Activated CD8-positive, alpha-beta memory T cell treated with anti-CD3 and anti-CD28 coated beads, Interleukin-2, amount 10 ng/mL, durations not matched to agents 7 days and 5 days (primary cell): ENCODE measurements around the gene DDX23. TPM values are rescaled to one million over a fixed set of nuclear protein-coding genes. Genes with fewer than 3 reads are reported as not detected.

ENCODE experiments used
- ATAC-seq: fragments of 150-1000 bp; cut with Tn5 transposase; one replicate; pipeline ENCODE4 v1.10.0; 2021; ENCODE audit warnings: moderate library complexity
- CTCF ChIA-PET: fragments of 350-600 bp; sonication (Branson Sonifier 250); formaldehyde crosslinking; loops from one replicate; lab custom pipeline; 2021; ENCODE audit warnings: antibody characterized with exemption; lab: Charles Lee
- DNase-seq: peaks from one replicate; pipeline ENCODE4 v3.0.0-alpha.2; 2020
- H3K27ac Mint-ChIP-seq: one replicate; pipeline ENCODE4 v1.8.0; 2021; ENCODE audit warnings: mild to moderate bottlenecking, mixed read lengths
- H3K27me3 Mint-ChIP-seq: one replicate; pipeline ENCODE4 v1.8.0; 2021; ENCODE audit warnings: mixed read lengths
- H3K36me3 Mint-ChIP-seq: one replicate; pipeline ENCODE4 v1.8.0; 2021; ENCODE audit warnings: mild to moderate bottlenecking, mixed read lengths
- H3K4me1 Mint-ChIP-seq: one replicate; pipeline ENCODE4 v1.8.0; 2021; ENCODE audit warnings: mixed read lengths
- H3K4me3 Mint-ChIP-seq: one replicate; pipeline ENCODE4 v1.8.0; 2021; ENCODE audit warnings: mild to moderate bottlenecking, moderate library complexity, mixed read lengths
- H3K9me3 Mint-ChIP-seq: one replicate; pipeline ENCODE4 v1.8.0; 2022; ENCODE audit warnings: low read depth, mixed read lengths
- total RNA-seq, 2 experiments: library from RNA; stranded (reverse); gene quantifications; one replicate each; pipeline ENCODE4 v1.2.3, GENCODE V29; 2021

The DDX23 gene
- total RNA-seq, 2 experiments from 2014 or later, result 146 to 157 TPM

DNA sequence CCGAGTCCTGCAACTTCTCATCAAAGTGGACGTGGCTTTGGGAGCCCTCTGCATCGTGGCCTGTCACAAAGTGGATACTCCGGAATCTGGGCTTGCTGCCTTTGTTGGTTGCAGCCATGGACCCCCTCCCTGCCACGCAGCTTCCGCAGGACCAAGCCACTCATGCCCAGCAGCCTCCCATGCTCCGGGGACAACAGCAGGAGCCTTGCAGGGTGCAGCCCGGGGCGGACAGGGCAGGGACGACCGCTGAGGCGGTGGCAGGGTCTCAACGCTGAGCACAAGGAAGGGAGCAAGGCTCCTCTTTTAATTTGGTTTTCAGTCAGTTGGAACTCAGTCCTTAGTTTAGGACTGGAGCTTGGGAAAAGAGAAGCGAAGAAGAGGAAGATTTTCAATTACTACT, 51.0 kb downstream of the DDX23 start:
- Mint-ChIP-seq H3K4me3 (no peak overlapping the region), H3K36me3 (no peaks in the 10 kb centered on the region), H3K27ac (no peak overlapping the region), H3K27me3 (no peaks in the 10 kb centered on the region), H3K4me1 (peaks cover 24% of the 10 kb centered on the region), H3K9me3 (no peaks in the 10 kb centered on the region)
- ATAC-seq, result no peak
- CTCF ChIA-PET, result interaction anchor here (1.4 kb wide), 1 partner anchor 47 kb away, joined by 3 read pairs; no protein-coding TSS in a partner anchor
- DNase-seq, result no peak

- Mint-ChIP-seq H3K4me1 (peaks cover 26% of the 10 kb centered on the region), H3K9me3 (no peaks in the 10 kb centered on the region), H3K27me3 (no peaks in the 10 kb centered on the region), H3K36me3 (no peaks in the 10 kb centered on the region), H3K27ac (no peak overlapping the region), H3K4me3 (no peak overlapping the region)
- ATAC-seq (no peak), DNase-seq (no peak)
- CTCF ChIA-PET, result no interaction called here
Observed at GRCh38 chr12:48800457-48800856, 51.5 kb downstream of the DDX23 start.

DNA sequence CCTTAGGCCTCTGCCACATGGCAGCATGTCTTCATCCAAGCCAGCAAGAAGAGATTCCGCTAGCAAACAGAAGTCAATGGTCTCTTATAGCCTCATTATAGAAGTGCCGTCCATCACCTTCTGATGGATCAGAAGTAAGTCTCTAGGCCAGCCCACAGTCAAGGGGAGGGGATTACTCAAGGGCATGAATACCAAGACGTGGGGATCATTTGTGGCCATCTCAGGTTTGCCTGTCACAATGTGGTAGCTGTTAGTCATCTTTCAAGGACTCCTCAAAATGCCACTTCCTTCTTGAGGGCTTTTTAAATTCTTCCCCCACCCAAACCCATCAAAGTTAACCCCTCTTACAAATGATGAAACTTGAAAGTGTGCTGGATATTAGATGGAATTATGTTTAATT, 55.0 kb downstream of the DDX23 start:
- ATAC-seq, result peak; percentile 75
- CTCF ChIA-PET, result interaction anchor here (1.1 to 11.4 kb wide), 13 partner anchors 10 to 255 kb away, joined by 3 to 286 read pairs (median 4); no protein-coding TSS in a partner anchor

GRCh38 chr12:48795550-48796455, 56.2 kb downstream of the DDX23 start:
- CTCF ChIA-PET, result interaction anchor here (0.6 to 11.4 kb wide), 23 partner anchors 9 to 440 kb away, joined by 3 to 286 read pairs (median 4); no protein-coding TSS in a partner anchor
- Mint-ChIP-seq H3K4me3 (no peak overlapping the region), H3K4me1 (peaks cover 16% of the 10 kb centered on the region), H3K27me3 (peaks cover 15% of the 10 kb centered on the region), H3K9me3 (no peaks in the 10 kb centered on the region), H3K36me3 (no peaks in the 10 kb centered on the region), H3K27ac (no peak overlapping the region)
- DNase-seq, result peak; percentile 73
- ATAC-seq, result peak; percentile 70

More for the DNA sequence above, 55.0 kb downstream of the DDX23 start:
- Mint-ChIP-seq H3K27me3 (peaks cover 12% of the 10 kb centered on the region), H3K9me3 (no peaks in the 10 kb centered on the region), H3K4me3 (no peak overlapping the region), H3K36me3 (no peaks in the 10 kb centered on the region), H3K4me1 (peaks cover 16% of the 10 kb centered on the region), H3K27ac (peak overlapping the region; percentile 17)
- DNase-seq, result peak; percentile 70

DNA sequence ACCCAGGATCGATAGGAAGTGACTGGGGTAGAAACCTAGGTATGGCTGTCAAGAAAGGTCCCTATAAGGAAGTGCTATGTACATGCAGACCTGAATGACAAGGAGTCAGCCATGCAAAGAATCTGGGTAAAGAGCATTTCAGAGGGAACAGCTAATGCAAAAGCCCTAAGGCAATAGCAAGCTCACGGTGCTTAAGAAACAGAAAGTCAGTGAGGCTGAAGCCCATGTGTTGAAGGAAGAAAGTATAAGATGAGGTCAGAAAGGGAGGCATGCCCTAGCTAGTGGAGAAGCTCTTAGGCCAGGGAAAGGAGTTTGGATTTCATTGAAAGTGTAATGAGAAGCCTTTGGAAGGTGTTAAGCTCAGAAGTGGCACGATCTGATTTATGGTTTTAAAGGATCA, 57.1 kb downstream of the DDX23 start:
- CTCF ChIA-PET, result interaction anchor here (0.6 to 11.4 kb wide), 16 partner anchors 9 to 440 kb away, joined by 3 to 286 read pairs (median 5); no protein-coding TSS in a partner anchor
- Mint-ChIP-seq H3K4me3 (no peak overlapping the region), H3K9me3 (no peaks in the 10 kb centered on the region), H3K4me1 (peaks cover 16% of the 10 kb centered on the region), H3K27me3 (peaks cover 23% of the 10 kb centered on the region), H3K27ac (no peak overlapping the region), H3K36me3 (no peaks in the 10 kb centered on the region)
- DNase-seq (no peak), ATAC-seq (no peak)

DNA sequence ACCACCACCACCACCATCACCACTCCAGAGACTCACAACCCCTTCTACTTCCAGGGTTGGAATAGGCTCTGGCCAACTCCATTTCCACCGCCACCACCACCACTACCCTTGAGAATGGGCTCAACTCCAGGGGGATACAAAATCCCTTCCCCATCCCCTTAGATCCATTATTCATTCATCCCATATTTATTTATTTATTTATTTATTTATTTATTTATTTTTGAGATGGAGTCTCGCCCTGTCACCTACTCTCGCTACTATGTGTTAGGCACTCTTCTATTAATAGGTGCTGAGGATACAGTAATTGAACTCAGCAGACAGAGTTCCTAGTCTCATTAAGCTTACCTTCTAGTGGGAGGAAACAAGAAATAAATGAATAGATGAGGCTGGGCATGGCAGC, 58.3 kb downstream of the DDX23 start:
- Mint-ChIP-seq H3K36me3 (no peaks in the 10 kb centered on the region), H3K9me3 (no peaks in the 10 kb centered on the region), H3K4me1 (peaks cover 16% of the 10 kb centered on the region), H3K27ac (no peak overlapping the region), H3K4me3 (no peak overlapping the region), H3K27me3 (peaks cover 31% of the 10 kb centered on the region)
- CTCF ChIA-PET, result interaction anchor here (1.9 to 11.4 kb wide), 4 partner anchors 14 to 40 kb away, joined by 6 to 286 read pairs (median 44); no protein-coding TSS in a partner anchor
- DNase-seq (no peak), ATAC-seq (no peak)

GRCh38 chr12:48789858-48790326, 62.1 kb downstream of the DDX23 start:
- peaks cover 58% of the 10 kb centered on the region for H3K27me3 Mint-ChIP-seq
- H3K9me3 Mint-ChIP-seq, result no peaks in the 10 kb centered on the region
- H3K4me3 Mint-ChIP-seq, result no peak overlapping the region
- DNase-seq (no peak), ATAC-seq (no peak)
- no peak overlapping the region for H3K27ac Mint-ChIP-seq
- CTCF ChIA-PET, result interaction anchor here (0.9 to 11.4 kb wide), 3 partner anchors 24 to 36 kb away, joined by 3 to 286 read pairs (median 5); no protein-coding TSS in a partner anchor
- H3K36me3 Mint-ChIP-seq, result no peaks in the 10 kb centered on the region
- H3K4me1 Mint-ChIP-seq, result peaks cover 4% of the 10 kb centered on the region

GRCh38 chr12:48788854-48789775, 62.8 kb downstream of the DDX23 start, which contains the start of gene ADCY6:
Gene ADCY6 (minus strand): TSS chr12:48789089. CDS start chr12:48783434, 5,655 bp downstream.
- Mint-ChIP-seq H3K27me3 (peaks cover 57% of the 10 kb centered on the region), H3K4me1 (peaks cover 4% of the 10 kb centered on the region), H3K36me3 (no peaks in the 10 kb centered on the region), H3K4me3 (no peak within 1 kb of the TSS), H3K9me3 (no peaks in the 10 kb centered on the region), H3K27ac (no peak within 1 kb of the TSS)
- CTCF ChIA-PET, result interaction anchor here (0.6 to 11.4 kb wide), 4 partner anchors 25 to 402 kb away, joined by 3 to 286 read pairs (median 4); no protein-coding TSS in a partner anchor
- ATAC-seq, result no peak
- no peak for DNase-seq

DNA sequence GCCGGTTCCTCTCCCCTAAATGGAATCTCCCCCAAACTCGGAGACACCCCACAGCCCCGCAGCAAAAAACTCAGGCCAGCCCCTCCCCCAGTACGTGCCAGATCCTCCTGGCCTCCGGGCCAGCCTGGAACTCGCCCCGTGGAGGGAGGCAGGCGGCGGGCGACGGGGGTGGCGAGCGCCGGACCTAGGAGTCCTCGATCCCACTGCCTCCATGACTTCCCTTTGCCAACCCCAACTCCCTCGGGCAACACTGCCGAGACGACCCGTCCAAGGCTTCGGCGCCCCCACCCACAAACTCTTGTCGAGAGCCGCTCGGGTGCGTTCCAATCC, 63.5 kb downstream of the DDX23 start:
- ATAC-seq, result no peak
- DNase-seq, result no peak
- no peaks in the 10 kb centered on the region for H3K36me3 Mint-ChIP-seq
- CTCF ChIA-PET, result interaction anchor here (0.6 to 11.4 kb wide), 2 partner anchors 34 to 402 kb away, joined by 3 to 286 read pairs; no protein-coding TSS in a partner anchor
- H3K27me3 Mint-ChIP-seq, result peaks cover 56% of the 10 kb centered on the region
- H3K4me1 Mint-ChIP-seq, result peaks cover 4% of the 10 kb centered on the region
- no peaks in the 10 kb centered on the region for H3K9me3 Mint-ChIP-seq
- no peak overlapping the region for H3K4me3 Mint-ChIP-seq
- H3K27ac Mint-ChIP-seq, result no peak overlapping the region

DNA sequence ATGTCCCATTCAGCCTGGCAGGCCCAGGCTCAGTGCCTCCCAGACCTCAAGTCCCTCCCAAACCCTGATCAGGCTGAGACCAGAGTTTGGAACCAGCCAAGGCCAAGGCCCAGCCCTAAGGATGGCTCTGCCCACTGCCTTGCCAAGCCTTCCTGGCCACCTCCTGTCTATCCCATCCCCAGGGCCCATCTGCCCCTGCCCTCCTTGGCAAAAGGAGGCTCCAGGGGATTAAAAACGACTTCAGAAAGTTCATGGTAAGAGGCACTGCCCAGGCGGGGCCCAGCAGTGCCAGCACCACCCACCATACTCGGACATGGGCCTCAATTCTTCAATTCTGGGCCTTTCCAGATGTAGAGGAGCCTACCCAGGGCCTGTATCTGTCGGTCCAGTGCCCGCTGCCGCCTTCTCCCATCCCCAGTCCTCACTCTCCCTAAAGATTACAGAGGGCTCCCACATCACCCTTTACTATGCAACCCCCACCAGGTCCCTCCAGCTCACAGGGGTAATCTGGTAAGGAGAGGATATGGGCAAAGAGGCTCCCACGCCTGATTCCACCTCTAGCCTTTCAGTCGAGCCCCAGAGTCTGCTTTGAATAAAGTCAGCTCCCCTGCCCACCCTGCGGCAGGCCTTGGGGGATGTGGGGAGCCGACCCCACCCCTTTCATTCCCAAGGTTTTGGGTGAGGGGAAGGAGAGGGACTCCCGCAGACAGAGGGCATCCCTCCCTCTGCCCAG, 64.0 kb downstream of the DDX23 start:
- Mint-ChIP-seq H3K27ac (no peak overlapping the region), H3K36me3 (no peaks in the 10 kb centered on the region), H3K4me1 (peaks cover 4% of the 10 kb centered on the region), H3K27me3 (peaks cover 55% of the 10 kb centered on the region), H3K4me3 (no peak overlapping the region), H3K9me3 (no peaks in the 10 kb centered on the region)
- CTCF ChIA-PET, result interaction anchor here (0.6 to 0.7 kb wide), 3 partner anchors 9 to 1193 kb away, joined by 3 to 5 read pairs (median 4); no protein-coding TSS in a partner anchor
- DNase-seq (no peak), ATAC-seq (no peak)

DNA sequence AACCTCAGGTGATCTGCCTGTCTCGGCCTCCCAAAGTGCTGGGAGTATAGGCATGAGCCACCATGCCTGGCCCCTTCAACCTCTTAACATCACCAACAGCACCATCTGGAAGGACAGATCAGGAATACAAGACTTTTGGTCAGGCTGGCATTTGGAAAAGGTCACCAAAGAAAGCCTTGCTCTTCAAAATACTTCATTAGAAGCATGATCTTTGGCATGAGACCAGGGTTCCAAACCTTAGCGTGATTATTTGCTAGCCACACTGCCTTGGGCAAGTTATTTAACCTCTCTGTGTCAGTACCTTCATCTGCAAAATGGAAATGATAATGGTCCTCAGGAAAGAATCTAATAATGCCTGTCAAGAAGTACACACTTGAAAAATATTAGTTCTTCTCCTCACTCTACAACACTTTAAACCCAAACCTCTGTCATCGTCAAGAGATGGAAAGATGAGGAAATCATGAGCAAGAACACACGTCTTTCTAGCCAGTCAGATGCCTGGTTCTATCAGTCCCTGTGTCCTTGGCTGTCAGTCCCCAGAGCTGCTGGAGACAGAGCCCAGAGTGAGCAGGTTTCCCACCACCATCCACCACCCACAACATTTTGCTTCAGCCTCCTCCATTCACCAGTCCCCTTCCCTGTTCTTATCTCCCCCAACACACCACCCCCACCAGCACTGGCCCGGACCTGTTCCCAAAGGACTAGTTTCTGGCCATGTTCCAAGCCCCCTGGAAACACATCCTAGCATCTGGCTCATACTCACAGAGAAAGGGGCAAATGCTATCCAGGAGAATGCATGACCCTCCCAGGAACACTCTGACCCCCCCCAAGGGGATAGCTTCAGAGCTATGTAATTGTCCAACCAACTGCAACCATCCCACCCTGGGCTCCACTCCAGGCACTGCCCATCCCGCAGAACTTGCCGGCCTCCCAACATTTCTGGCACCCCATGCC, 65.1 kb downstream of the DDX23 start:
- H3K4me3 Mint-ChIP-seq, result no peak overlapping the region
- ATAC-seq (no peak), DNase-seq (no peak)
- peaks cover 55% of the 10 kb centered on the region for H3K27me3 Mint-ChIP-seq
- H3K9me3 Mint-ChIP-seq, result no peaks in the 10 kb centered on the region
- no peaks in the 10 kb centered on the region for H3K36me3 Mint-ChIP-seq
- CTCF ChIA-PET, result interaction anchor here (0.6 to 3.1 kb wide), 2 partner anchors 9 to 1194 kb away, joined by 4 to 15 read pairs; no protein-coding TSS in a partner anchor
- peaks cover 4% of the 10 kb centered on the region for H3K4me1 Mint-ChIP-seq
- no peak overlapping the region for H3K27ac Mint-ChIP-seq
